COLO668 (cell line): ENCODE measurements around the gene USP16.
"Not testable (repeated sequence)": the region's sequence is repeated elsewhere in the genome, so short reads cannot be mapped to it uniquely, and the experiment has no call there.

ENCODE experiments used
- DNase-seq: peaks from one replicate; lab custom pipeline; 2025; ENCODE audit not compliant: unreplicated experiment; lab: John Stamatoyannopoulos, UW

USP16 gene

GRCh38 chr21:29024474-29025327 lies at the start of gene USP16:
TSS of gene USP16 (plus strand) at chr21:29024668. CDS start at chr21:29027914, 3,246 bp downstream.
- DNase-seq = peak; percentile 96

GRCh38 chr21:28975397-28975796 lies 49.1 kb upstream of the USP16 start:
- no peak for DNase-seq

- DNase-seq = no peak
Measured at GRCh38 chr21:28979092-28979491, 45.4 kb upstream of the USP16 start.

GRCh38 chr21:28982637-28983036 lies 41.8 kb upstream of the USP16 start:
- DNase-seq = no peak

- no peak for DNase-seq
Measured at GRCh38 chr21:28986677-28987076, 37.8 kb upstream of the USP16 start.

GRCh38 chr21:28988146-28988545 lies 36.3 kb upstream of the USP16 start:
- not testable (repeated sequence) for DNase-seq

- DNase-seq = peak; percentile 42
Measured at GRCh38 chr21:28991861-28992525, 32.5 kb upstream of the USP16 start.

- DNase-seq = peak; percentile 99
Measured at GRCh38 chr21:28992526-28993292, 31.8 kb upstream of the USP16 start, which contains the start of gene LTN1. TSS of gene LTN1 (minus strand) at chr21:28992877. CDS start at chr21:28992805, 72 bp downstream.

GRCh38 chr21:28993293-28993629 lies 31.2 kb upstream of the USP16 start:
- DNase-seq = no peak

GRCh38 chr21:29002442-29003144 lies 21.9 kb upstream of the USP16 start:
- DNase-seq = peak; percentile 98

- no peak for DNase-seq
Measured at GRCh38 chr21:29005696-29006095, 18.8 kb upstream of the USP16 start.

GRCh38 chr21:29007135-29007534 lies 17.3 kb upstream of the USP16 start:
- no peak for DNase-seq

- DNase-seq = no peak
Measured at GRCh38 chr21:29007810-29008209, 16.7 kb upstream of the USP16 start.

GRCh38 chr21:29008367-29008766 lies 16.1 kb upstream of the USP16 start:
- no peak for DNase-seq

- DNase-seq = not testable (repeated sequence)
Measured at GRCh38 chr21:29011236-29011635, 13.2 kb upstream of the USP16 start.

GRCh38 chr21:29017639-29018237 lies 6.7 kb upstream of the USP16 start:
- DNase-seq = no peak

- peak; percentile 19 for DNase-seq
Measured at GRCh38 chr21:29018540-29018939, 5.9 kb upstream of the USP16 start.

GRCh38 chr21:29022166-29022565 lies 2.3 kb upstream of the USP16 start:
- DNase-seq = no peak

- DNase-seq = no peak
Measured at GRCh38 chr21:29025328-29025713, 853 bp downstream of the USP16 start.

GRCh38 chr21:29029524-29029923 lies 5.1 kb downstream of the USP16 start:
- DNase-seq = no peak

- no peak for DNase-seq
Measured at GRCh38 chr21:29030909-29031308, 6.4 kb downstream of the USP16 start.
